ENCODE data around the gene TPM3. TPM values are rescaled to one million over a fixed set of nuclear protein-coding genes. Genes with fewer than 3 reads are reported as not detected.
A peak's percentile ranks its signal among the peaks of the same experiment; 100 is the strongest.

TPM3 gene
- total and polyA plus RNA-seq, 10 of the 15 experiments (the other 5 are each of a cell fraction or from before 2014, with no cell fraction given), result 270 to 759 (median 505) TPM

- TF ChIP-seq RBBP5 (conservative IDR thresholded peaks at IDR 0.05) (no peak), JUND (IDR thresholded peaks at IDR 0.05; ENCODE audit: low read depth, low read length) (no peak), CEBPZ (IDR thresholded peaks at IDR 0.05; ENCODE audit: low read depth, low read length) (no peak), ZNF592 (IDR thresholded peaks at IDR 0.05) (no peak), ZBTB4 (CRISPR knock-in tag; IDR thresholded peaks at IDR 0.05) (no peak), MEF2B (IDR thresholded peaks at IDR 0.05; ENCODE audit: partially characterized antibody, poor library complexity, severe bottlenecking) (no peak), IRF4 (IDR thresholded peaks at IDR 0.05; ENCODE audit: low read depth, low read length) (no peak), RFX5 (IDR thresholded peaks at IDR 0.05; ENCODE audit: low read depth, low read length) (no peak), RCOR1 (conservative IDR thresholded peaks at IDR 0.05; ENCODE audit: low read depth, low read length) (no peak)
- no peaks in the 10 kb centered on the region; the same call in 1 of the 2 replicates for H4K20me1 ChIP-seq (ENCODE audit: control insufficient read depth, insufficient read depth)
- CTCF ChIA-PET, result interaction anchor here (0.8 to 4.6 kb wide), 4 partner anchors 20 to 53 kb away, joined by 3 to 29 read pairs (median 3); no protein-coding TSS in a partner anchor
- intact Hi-C loops (cut with micrococcal nuclease; ENCODE audit: unreplicated experiment), result no loop called here
- peaks cover 68% of the 10 kb centered on the region for H3K79me2 ChIP-seq (ENCODE audit: control insufficient read depth, insufficient read depth, low read length)
- H3K4me3 ChIP-seq, result peak overlapping the region; percentile 83
- no peaks in the 10 kb centered on the region for H3K9me3 ChIP-seq (replicated peaks; ENCODE audit: control insufficient read depth, insufficient read depth, low read length)
- 81% methylated on average over 3 of the region's 3 CpGs for WGBS (ENCODE audit: insufficient coverage, insufficient replicate concordance, low lambda C conversion rate, missing lambda C conversion rate)
- peaks cover 2 to 22% of the 10 kb centered on the region in 2 experiments for H3K36me3 ChIP-seq (ENCODE audit: control insufficient read depth in 2 of 2, insufficient read depth in 2 of 2, low read length in 1 of 2)
- peak overlapping the region; percentile 99 for H3K27ac ChIP-seq (ENCODE audit: control insufficient read depth, insufficient read depth)
- SMC1A ChIA-PET (ENCODE audit: uncharacterized antibody, unreplicated experiment), result interaction anchor here (0.7 to 2.4 kb wide), 10 partner anchors 9 to 227 kb away, joined by 3 to 8 read pairs (median 3); partner anchors contain the start of gene HAX1
- H3K9ac ChIP-seq (ENCODE audit: control insufficient read depth, insufficient read depth, low read length), result peak overlapping the region; percentile 100; the same call in 1 of the 2 replicates
- ATAC-seq (no peak), FAIRE-seq (no peak), DNase-seq (ENCODE audit: low read depth, low spot score) (no peak)
- peak overlapping the region; percentile 88 for H3K4me2 ChIP-seq (ENCODE audit: control insufficient read depth, insufficient read depth)
- no peaks in the 10 kb centered on the region for H3K27me3 ChIP-seq (replicated peaks in 1 of 2; ENCODE audit: control insufficient read depth in 2 of 2, insufficient read depth in 2 of 2, low read length in 1 of 2)
- RAD21 ChIA-PET (ENCODE audit: unreplicated experiment), result interaction anchor here (1.1 to 3.8 kb wide), 3 partner anchors 19 to 116 kb away, joined by 3 to 16 read pairs (median 5); no protein-coding TSS in a partner anchor
- H2AFZ ChIP-seq (ENCODE audit: control insufficient read depth, low read depth, low read length), result no peak overlapping the region
- in situ Hi-C loops (cut with MboI), result no loop called here
- POLR2A ChIA-PET, result interaction anchor here (1.2 to 1.8 kb wide), 3 partner anchors 19 to 108 kb away, joined by 4 to 6 read pairs (median 5); no protein-coding TSS in a partner anchor
- peaks cover 17% of the 10 kb centered on the region for H3K4me1 ChIP-seq (ENCODE audit: control insufficient read depth, insufficient read depth, low read length)
- no TSS peak for BruUV-seq (replicated peaks)
Observed at GRCh38 chr1:154218545-154218944, 26.6 kb upstream of the TPM3 start.

Data from GM12878 (cell line).